ENCODE measurements around the gene RPS2. TPM values are rescaled to one million over a fixed set of nuclear protein-coding genes. Genes with fewer than 3 reads are reported as not detected.

RPS2 gene
- total RNA-seq, 2 donors from 2014 or later, result 782 to 1,247 TPM

DNA sequence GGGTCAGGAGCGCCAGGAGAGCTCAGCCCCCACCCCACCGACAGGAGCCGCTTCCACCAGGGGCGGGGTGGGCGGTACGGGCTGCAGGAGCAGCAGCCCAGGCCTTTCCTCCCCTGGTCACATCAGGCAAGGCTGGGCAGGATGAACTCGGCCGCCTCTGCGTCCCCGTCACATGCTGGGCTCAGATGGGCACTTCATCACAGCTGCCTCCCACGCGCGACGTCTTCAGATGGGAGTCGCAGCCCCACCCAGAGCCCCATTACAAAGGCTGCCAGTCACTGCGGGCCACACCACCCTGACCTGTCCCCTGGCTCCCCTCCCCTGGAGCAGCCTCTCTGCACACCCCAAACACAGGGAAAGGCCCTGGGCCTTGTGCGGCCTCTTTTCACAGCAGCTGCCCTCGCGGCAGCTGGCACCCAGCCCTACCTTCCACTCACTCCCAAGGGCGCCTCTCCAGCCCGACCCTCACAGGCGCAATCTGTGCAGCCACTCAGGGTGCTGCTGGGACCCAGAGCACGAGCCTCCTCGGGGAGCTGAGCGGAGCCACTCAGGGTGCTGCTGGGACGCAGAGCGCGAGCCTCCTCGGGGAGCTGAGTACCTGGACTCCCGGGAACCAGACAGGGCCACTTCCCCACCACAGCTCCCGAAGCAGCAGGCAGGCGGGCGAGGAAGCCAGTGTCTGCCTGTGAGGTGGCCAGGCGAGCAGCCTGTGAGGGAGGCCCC is 40.3 kb upstream of the RPS2 start:
- Histone ChIP-seq H3K9me3 (no peaks in the 10 kb centered on the region), H3K4me1 (peaks cover 0 to 59% of the 10 kb centered on the region in 2 donors), H3K36me3 (peaks cover 32% of the 10 kb centered on the region), H3K27me3 (no peaks in the 10 kb centered on the region), H3K4me3 (no peak overlapping the region), H3K27ac (no peak overlapping the region)
- TF ChIP-seq, protein P1, sequence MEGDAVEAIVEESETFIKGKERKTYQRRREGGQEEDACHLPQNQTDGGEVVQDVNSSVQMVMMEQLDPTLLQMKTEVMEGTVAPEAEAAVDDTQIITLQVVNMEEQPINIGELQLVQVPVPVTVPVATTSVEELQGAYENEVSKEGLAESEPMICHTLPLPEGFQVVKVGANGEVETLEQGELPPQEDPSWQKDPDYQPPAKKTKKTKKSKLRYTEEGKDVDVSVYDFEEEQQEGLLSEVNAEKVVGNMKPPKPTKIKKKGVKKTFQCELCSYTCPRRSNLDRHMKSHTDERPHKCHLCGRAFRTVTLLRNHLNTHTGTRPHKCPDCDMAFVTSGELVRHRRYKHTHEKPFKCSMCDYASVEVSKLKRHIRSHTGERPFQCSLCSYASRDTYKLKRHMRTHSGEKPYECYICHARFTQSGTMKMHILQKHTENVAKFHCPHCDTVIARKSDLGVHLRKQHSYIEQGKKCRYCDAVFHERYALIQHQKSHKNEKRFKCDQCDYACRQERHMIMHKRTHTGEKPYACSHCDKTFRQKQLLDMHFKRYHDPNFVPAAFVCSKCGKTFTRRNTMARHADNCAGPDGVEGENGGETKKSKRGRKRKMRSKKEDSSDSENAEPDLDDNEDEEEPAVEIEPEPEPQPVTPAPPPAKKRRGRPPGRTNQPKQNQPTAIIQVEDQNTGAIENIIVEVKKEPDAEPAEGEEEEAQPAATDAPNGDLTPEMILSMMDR (IDR thresholded peaks at IDR 0.05), result no peak
- no peak for DNase-seq (ENCODE audit: low spot score)

DNA sequence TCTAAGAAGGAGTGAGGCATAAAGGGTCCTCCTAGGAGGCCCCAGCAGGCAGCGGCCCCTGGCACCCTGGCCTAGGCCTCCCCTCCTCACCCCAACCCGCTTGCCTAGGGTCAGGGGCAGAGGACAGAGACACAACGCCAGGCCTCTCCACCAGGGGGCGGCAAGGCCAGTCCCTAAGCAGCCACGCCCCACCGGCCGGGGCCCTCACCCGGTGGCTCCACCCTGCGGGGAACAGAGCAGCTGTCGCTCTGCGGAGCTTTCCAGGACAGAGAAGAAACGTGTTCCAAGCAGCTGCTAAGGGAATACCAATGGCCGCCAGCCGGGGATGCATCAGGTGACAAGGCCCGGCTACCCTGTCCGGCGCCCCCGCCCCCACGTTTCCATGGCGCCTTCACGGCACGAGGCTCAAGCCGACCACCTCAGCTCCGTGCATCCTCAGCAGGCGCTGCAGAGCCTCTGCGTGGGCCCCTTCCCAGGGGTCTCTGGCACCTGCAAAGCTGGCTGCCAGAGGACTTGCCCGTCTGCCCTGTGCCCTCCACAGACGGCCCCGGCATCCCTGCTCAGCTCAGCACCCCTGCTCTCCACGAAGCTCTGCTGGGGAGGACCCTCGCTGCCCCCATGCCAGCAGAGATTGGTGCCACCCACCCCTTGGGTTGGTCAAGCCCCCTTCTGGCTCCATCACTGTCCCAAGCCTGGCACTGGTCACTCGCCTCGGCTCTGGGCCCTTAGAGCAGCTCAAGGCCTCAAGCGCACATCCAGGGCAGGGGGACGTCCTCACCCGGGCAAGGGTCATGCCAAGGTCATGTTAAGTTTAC is 39.4 kb upstream of the RPS2 start:
- Histone ChIP-seq H3K27ac (peak overlapping the region in 1 of 2 donors; percentile 26), H3K4me3 (peak overlapping the region in 1 of 2 donors; percentile 14), H3K9me3 (no peaks in the 10 kb centered on the region), H3K27me3 (no peaks in the 10 kb centered on the region), H3K36me3 (peaks cover 41% of the 10 kb centered on the region), H3K4me1 (peaks cover 0 to 57% of the 10 kb centered on the region in 2 donors)
- TF ChIP-seq, protein P1 (IDR thresholded peaks at IDR 0.05), result peak; percentile 74 to 98
- DNase-seq (ENCODE audit: low spot score), result peak; percentile 87

DNA sequence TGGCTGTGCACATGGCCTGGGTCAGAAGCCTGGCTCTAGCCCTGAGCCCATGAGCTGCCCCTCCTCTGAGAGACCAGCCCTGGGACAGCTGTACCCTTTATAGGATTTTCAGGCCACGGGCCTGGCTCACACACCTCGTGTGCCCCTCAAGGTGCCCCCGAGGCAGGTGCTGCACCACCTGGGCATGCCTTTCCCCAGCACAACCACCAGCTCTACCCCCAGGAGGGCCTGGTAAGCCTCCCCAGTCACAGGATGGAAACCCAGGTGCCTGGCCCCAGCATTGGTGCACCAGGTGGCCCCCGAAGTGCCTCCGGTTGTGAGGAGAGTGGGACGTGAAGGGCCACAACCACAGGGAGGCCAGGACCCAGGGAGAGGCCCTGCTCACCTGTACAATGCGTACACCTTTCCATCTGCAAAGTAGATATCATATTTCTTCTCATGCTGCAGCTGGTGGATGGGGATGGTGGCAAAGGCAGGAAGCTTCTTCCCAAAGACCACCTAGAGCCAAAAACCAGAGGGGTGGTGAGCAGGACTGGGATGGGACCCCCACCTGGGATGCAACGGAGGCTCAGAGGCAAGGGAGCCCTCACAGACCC is 38.7 kb upstream of the RPS2 start:
- no peak overlapping the region for H3K4me3 ChIP-seq
- peaks cover 48% of the 10 kb centered on the region for H3K36me3 ChIP-seq
- H3K27ac ChIP-seq, result peak overlapping the region in 1 of 2 donors; percentile 26
- no peaks in the 10 kb centered on the region for H3K9me3 ChIP-seq
- TF ChIP-seq, protein P1 (IDR thresholded peaks at IDR 0.05), result no peak
- no peaks in the 10 kb centered on the region for H3K27me3 ChIP-seq
- H3K4me1 ChIP-seq, result peaks cover 0 to 50% of the 10 kb centered on the region in 2 donors
- DNase-seq (ENCODE audit: low spot score), result no peak

DNA sequence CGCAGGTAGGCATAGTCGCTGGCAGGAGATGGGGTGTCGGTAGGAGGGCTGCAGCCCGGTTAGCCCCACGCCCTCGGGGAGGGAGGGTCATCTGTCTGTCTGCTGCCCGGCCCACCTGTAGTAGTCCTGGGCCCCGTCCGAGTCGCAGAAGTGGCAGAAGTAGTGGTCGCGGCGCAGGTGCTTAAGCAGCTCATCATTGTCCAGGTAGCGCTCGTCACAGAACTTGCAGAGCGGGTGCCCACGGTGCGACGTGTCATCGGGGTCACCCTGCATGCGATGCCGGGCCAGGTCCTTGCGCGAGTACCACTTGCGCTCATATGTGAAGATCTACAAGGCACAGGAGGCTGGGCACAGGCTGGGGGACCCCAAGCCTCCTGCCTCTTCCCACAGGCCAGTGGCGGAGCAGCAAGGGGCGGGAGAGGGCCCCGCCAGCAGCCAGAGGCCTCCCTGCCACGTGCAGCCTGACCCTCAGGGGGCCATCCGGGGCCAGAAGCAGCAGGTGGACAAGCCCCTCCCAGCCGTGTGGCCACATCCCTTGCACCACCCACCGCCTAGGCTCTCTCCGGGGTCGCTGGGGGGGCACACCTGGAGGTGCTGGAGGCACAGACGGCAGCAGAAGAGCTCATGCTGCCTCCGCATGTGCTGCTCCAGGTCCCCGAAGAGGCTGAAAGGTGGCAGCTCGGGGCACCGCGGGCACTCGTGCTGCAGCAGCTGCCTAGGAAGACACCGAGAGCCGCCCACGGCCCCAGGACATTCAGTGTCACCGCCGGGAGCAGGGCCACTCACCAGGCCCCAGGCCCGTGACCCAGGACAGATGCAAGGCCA is 38.0 kb upstream of the RPS2 start:
- H3K27me3 ChIP-seq, result no peaks in the 10 kb centered on the region
- H3K27ac ChIP-seq, result no peak overlapping the region
- no peak for DNase-seq (ENCODE audit: low spot score)
- H3K4me1 ChIP-seq, result peaks cover 0 to 43% of the 10 kb centered on the region in 2 donors
- H3K9me3 ChIP-seq, result no peaks in the 10 kb centered on the region
- no peak overlapping the region for H3K4me3 ChIP-seq
- peaks cover 54% of the 10 kb centered on the region for H3K36me3 ChIP-seq
- TF ChIP-seq, protein P1 (IDR thresholded peaks at IDR 0.05), result no peak
